HTERT RPE-1 (cell line): ENCODE results near the gene DCTN5.
"Not testable (repeated sequence)": the region's sequence is repeated elsewhere in the genome, so short reads cannot be mapped to it uniquely, and the experiment has no call there.

Experiments used
- in situ Hi-C: fragments of 300-500 bp; cut with MboI; formaldehyde crosslinking; loops from 4 replicates; pipeline ENCODE4 v1.14.3; 2020; ENCODE audit warnings: low sequenced_read_pairs

DCTN5 gene

GRCh38 chr16:23640931-23641765 is at the start of gene DCTN5, which contains the start of gene PALB2:
TSS of gene DCTN5 (plus strand) at chr16:23641466. CDS start at chr16:23641543, 77 bp downstream.
TSS of gene PALB2 (minus strand) at chr16:23641310. CDS start at chr16:23641157, 153 bp downstream.
- in situ Hi-C loops: no loop called here

DNA sequence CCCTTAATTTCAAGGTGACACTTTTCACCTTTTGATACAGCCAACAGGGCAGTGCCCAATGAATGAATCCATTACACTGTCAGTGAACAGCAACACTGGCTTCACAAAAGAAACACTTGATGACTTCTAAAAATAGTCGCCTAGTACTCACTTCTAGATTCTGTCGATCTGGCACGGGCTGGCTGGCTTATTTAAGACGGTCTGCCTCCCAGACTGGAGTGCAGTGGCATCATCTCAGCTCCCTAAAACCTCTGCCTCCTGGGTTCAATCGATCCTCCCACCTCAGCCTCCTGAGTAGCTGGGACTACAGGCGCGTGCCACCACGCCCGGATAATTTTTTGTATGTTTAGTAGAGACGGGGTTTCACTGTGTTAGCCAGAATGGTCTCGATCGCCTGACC is 47.1 kb upstream of the DCTN5 start:
- in situ Hi-C loops: no loop called here

DNA sequence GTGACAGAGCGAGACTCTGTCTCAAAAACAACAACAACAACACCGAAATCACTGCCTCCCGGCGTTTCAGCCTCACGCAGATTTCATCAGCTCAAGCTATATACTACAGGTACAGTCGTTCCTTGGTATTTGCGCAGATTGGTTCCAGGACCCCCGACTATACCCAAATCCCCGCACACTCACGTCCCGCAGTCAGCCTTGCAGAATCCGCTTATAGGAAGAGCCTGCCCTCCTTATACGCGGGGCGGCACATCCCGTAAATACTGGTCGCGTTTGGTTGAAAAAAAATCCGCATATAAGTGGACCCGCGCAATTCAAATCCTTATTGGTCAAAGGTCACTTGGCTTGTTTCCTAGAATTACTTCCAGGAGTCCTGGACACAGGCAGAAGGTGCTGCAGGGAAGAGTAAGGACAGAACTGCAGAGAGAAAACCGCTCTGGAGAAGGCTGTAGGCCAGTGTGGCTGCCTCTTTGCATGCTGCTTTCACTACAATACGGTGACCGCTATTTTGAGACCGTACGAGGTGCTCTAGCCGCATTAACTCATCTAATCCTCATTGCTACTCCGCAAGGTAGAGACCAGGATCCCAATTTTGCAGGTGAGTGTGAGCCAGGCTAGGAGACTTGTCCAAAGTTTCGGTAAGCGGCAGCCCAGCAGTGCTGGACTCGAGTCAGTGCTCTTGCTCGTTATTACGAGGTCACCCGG is 45.9 kb upstream of the DCTN5 start:
- in situ Hi-C loops: no loop called here

DNA sequence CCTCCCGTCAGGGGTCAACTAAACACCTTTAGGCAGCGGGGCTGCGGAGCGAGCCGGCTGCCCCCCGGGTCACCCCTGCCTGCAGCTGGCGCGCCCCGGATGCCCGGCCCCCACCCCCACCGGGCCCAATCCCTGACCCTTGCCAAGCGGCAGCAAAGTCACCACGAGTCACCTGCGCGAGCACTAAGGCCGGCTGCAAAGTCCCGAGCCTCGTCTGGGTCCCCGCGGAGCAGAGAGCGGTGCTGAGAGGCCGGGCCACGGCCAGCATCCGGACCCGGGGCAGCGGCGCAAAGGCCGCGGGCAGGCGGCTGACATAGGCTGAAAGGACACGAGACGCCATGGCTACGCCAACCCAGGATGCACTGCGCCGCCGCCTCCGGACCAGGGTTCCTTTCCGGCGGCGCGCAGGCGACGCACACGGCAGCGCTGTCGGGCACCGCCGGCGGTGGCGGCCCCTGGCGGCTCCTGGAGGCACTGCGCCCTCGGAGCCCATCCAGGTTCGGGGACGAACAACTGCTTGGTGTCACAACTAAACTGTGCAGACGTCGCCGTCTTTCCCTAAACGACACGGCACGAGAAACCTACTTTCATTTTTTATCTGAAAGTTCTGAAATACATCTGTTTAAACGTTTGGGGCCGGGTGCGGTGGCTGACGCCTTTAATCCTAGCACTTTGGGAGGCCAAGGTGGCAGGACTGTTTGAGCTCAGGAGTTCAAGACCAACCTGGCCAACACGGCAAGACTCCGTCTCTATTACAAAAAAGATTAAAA is 45.1 kb upstream of the DCTN5 start, which contains the start of gene NDUFAB1:
NDUFAB1 (minus strand) TSS at position 366 of the 770 bp plus-strand sequence; CDS start at position 340, 26 bp downstream.
- in situ Hi-C loops: no loop called here

GRCh38 chr16:23597003-23597756 is 44.1 kb upstream of the DCTN5 start:
- in situ Hi-C loops: no loop called here

DNA sequence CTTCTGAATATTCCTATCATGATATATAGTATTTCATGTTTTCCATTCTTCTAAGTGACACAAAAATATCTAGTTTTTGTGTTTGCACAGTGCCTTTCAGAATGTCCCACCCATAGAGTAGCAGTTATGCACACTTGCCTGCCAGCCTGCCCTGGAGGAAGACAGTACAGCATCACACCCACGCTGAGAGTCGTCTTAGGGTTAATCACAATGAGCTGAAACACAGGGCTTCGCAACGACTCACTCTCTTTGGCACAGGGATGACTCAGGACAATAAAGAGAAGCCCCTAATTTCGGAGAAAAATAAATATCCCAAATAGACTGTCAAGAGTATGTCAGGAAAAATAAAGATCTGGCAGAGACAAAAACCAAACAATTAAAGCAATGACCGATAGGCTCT is 33.5 kb upstream of the DCTN5 start:
- in situ Hi-C loops: no loop called here

DNA sequence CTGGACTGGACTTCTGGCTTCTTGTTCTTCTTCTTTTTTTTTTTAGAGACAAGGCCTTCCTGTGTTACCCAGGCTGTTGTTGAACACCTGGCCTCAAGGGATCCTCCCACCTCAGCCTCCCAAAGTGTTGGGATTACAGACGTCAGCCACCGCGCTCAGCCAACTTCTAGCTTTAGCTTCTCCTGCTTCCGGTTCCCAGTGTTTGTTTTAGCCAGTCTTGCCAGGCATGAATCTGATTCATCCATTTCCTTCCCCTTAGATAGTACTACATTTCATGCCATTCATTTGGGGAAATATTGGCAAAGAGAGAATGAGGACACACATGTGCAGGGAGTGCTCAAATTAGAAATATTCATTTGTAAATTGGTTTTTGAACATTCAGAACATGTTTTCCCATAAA is 33.1 kb upstream of the DCTN5 start:
- in situ Hi-C loops: no loop called here

- in situ Hi-C loops: no loop called here
These were observed 31.3 kb upstream of the DCTN5 start for GRCh38 chr16:23609929-23610328.

DNA sequence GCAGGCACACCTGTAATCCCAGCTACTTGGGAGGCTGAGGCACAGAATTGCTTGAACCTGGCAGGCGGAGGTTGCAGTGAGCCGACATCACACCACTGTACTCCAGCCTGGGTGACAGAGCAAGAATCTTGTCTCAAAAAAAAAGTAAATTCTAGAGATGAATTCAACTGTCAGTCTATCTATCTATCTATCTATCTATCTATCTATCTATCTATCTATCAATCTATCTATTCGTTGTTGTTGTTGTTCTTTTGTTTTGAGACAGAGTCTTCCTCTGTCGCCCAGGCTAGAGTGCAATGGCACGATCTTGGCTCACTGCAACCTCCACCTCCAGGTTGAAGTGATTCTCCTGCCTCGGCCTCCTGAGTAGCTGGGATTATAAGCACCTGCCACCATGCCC is 30.4 kb upstream of the DCTN5 start:
- in situ Hi-C loops: not testable (repeated sequence)

DNA sequence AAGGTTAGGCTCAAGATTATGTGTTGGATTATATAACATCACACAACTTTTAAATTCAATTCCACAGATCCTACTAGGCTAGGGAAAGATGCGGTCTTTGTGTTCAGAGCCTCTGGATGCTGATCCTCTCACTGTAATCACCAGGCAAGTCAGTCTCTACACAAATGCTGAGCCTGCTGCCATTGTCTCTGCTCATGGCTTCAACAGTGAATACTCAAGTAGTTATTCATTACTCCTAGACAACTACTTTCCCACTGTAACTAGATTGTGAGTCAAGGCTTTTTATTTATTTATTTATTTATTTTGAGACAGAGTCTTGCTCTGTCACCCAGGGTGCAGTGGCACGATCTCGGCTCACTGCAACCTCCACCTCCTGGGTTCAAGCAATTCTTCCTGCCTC is 29.3 kb upstream of the DCTN5 start:
- in situ Hi-C loops: no loop called here

GRCh38 chr16:23615805-23616204 is 25.5 kb upstream of the DCTN5 start:
- in situ Hi-C loops: no loop called here

GRCh38 chr16:23624092-23624491 is 17.2 kb upstream of the DCTN5 start:
- in situ Hi-C loops: no loop called here

GRCh38 chr16:23629516-23629915 is 11.8 kb upstream of the DCTN5 start:
- in situ Hi-C loops: no loop called here

DNA sequence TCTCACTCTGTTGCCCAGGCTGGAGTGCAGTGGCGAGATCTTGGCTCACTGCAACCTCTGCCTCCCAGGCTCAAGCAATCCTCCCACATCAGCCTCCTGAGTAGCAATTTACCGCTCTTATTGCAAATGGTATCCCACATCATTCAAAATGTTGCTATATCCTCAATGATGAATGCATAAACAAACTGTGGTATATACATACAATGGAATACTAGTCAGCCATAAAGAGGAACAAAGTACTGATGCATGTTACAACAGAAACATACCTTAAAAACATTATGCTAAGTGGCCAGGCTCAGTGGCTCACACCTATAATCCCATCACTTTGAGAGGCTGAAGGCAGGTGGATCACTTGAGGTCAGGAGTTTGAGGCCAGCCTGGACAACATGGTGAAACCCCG is 9.4 kb upstream of the DCTN5 start:
- in situ Hi-C loops: not testable (repeated sequence)

DNA sequence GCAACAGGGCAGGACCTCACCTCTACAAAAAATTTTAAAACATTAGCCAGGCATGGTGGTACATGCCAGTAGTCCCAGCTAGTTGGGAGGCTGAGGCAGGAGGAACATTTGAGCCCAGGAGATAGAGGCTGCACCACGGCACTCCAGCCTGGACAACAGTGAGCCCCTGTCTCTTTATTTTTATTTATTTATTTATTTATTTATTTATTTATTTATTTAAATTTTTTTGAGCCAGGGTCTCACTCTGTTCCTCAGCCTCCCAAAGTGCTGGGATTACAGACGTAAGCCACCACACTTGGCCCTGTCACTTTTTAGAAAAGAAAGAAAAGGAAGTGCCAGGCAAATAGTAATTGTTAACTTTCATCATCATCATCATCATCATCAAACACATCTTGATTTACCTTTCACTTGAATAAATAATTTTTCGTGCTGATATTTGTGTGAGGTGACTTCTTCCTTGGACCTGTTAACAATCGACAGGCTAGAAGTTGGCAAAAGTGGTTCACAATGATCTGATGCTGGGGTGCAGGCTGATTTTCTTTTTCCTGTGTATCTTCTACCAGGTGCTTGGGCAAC is 6.7 kb upstream of the DCTN5 start:
- in situ Hi-C loops: no loop called here

GRCh38 chr16:23635958-23636357 is 5.3 kb upstream of the DCTN5 start:
- in situ Hi-C loops: no loop called here

DNA sequence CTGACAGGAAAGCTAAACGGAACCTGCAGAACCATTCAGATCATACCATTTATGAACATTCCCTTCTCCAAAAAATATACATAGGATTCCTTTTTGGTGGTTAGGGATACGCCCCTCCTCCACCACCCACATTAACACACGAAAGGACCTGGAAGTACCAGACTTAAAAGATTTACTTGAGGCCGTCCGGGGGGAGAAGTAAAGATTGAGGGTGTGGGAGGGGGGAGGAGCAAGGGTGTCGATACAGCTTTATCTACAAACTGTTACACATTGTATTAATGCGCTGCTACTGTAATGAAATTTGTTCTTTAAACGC is 693 bp upstream of the DCTN5 start:
- in situ Hi-C loops: no loop called here

DNA sequence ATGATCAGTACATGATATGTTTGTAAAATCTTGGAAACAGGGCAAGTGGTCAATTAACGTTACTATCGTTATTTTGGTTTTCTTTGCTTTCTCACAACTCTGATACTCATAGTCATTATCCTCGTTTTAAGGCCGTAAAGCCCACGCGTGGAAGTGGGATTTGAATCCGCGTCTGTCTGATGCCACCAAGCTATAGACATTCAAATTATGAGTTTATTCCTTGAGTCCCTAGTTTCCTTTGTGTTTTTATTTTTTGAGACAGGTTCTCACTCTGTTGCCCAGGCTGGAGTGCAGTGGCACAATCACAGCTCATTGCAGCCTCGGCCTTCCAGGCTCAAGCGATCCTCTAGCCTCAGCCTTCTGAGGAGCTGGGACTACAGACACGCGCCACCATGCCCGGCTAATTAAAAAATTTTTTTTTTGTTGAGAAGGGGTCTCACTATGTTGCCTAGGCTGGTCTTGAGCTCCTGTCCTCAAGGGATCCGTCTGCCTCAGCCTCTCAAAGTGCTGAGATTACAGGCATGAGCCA is 1.0 kb downstream of the DCTN5 start:
- in situ Hi-C loops: no loop called here

- in situ Hi-C loops: no loop called here
These were observed 9.6 kb downstream of the DCTN5 start for GRCh38 chr16:23650674-23651416.
